ENCODE measurements around the gene SINHCAF. TPM values are rescaled to one million over a fixed set of nuclear protein-coding genes. Genes with fewer than 3 reads are reported as not detected.

The SINHCAF gene
- total RNA-seq, 1 experiment from 2014 or later: 179 TPM

DNA sequence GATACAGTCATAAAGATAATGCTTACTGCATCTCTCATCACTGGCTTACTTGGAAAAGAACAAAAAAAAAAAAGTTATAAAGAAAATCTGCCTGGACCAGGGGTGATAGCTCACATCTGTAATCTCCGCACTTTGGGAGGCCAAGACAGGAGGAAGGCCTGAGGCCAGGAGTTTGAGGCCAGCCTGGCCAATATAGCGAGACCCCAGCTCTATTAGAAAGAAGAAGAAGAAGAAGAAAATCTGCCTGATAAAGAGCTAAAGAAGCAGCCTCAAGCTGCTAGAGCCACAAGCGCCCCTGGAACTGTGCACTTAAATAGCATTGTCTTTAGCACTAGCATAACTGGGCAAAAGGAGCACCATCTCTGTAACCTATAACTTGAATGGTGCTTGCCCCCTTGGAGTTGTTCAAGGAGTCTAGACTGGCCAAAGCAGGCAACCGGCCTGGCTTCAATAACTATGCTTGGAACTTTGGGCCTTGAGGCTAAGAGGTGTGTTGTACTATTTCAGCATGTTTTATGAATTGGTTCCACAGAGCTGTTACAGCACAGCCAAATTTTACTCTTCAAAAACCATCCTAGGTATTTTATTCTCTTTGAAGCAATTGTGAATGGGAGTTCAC, 53.2 kb downstream of the SINHCAF start:
- no TSS peak for BruUV-seq (replicated peaks)
- H4K20me1 ChIP-seq (ENCODE audit: insufficient read depth): peaks cover 4% of the 10 kb centered on the region; the same call in 1 of the 2 replicates
- no peaks in the 10 kb centered on the region for H3K9me3 ChIP-seq (ENCODE audit: control insufficient read depth in 1 of 2, insufficient read depth in 1 of 2, low read depth in 1 of 2, low read length in 2 of 2)
- H3K36me3 ChIP-seq (ENCODE audit: control insufficient read depth in 1 of 2, insufficient read depth in 2 of 2, low read length in 2 of 2): peaks cover 4 to 8% of the 10 kb centered on the region in 2 experiments; a peak in 3 of 4 replicates
- POLR2A ChIA-PET: no interaction called here
- H3K27me3 ChIP-seq (ENCODE audit: insufficient read depth, low read length): no peaks in the 10 kb centered on the region
- intact Hi-C loops (cut with micrococcal nuclease): loop anchor here (2.0 kb wide), 1 partner anchor 426 kb away; no protein-coding TSS in a partner anchor
- no peaks in the 10 kb centered on the region for H3K79me2 ChIP-seq (ENCODE audit: insufficient read depth, low read length)
- DNase-seq (ENCODE audit: low read depth, low spot score) (no peak), ATAC-seq (no peak)
- no peak overlapping the region for H3K4me2 ChIP-seq (ENCODE audit: low read length)
- H3K9ac ChIP-seq (ENCODE audit: low read length): no peak overlapping the region
- TF ChIP-seq, protein P1, sequence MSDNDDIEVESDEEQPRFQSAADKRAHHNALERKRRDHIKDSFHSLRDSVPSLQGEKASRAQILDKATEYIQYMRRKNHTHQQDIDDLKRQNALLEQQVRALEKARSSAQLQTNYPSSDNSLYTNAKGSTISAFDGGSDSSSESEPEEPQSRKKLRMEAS (IDR thresholded peaks at IDR 0.05): no peak
- TF ChIP-seq POLR2A (IDR thresholded peaks at IDR 0.05; ENCODE audit: borderline replicate concordance, extremely low read depth, insufficient read depth, insufficient read length) (no peak), CBX3 (IDR thresholded peaks at IDR 0.05; ENCODE audit: low read depth) (no peak), JUND (IDR thresholded peaks at IDR 0.05) (no peak), EZH2phosphoT487 (IDR thresholded peaks at IDR 0.05; ENCODE audit: borderline replicate concordance) (no peak), ZFX (IDR thresholded peaks at IDR 0.05) (no peak), FOSL1 (IDR thresholded peaks at IDR 0.05; ENCODE audit: low read depth) (no peak), SP1 (IDR thresholded peaks at IDR 0.05; ENCODE audit: low read depth) (no peak), YY1 (IDR thresholded peaks at IDR 0.05; ENCODE audit: extremely low read depth, insufficient replicate concordance, low read depth, low read length) (no peak), ZNF274 (IDR thresholded peaks at IDR 0.05; ENCODE audit: low read depth, low read length) (no peak), CEBPB (IDR thresholded peaks at IDR 0.05; ENCODE audit: low read depth) (no peak), TCF7L2 (IDR thresholded peaks at IDR 0.05; ENCODE audit: borderline replicate concordance, extremely low read depth, insufficient read depth, insufficient read length) (no peak), EGR1 (IDR thresholded peaks at IDR 0.05; ENCODE audit: low read depth) (no peak), SRF (IDR thresholded peaks at IDR 0.05; ENCODE audit: low read depth) (no peak)
- TF ChIP-seq, protein P2, sequence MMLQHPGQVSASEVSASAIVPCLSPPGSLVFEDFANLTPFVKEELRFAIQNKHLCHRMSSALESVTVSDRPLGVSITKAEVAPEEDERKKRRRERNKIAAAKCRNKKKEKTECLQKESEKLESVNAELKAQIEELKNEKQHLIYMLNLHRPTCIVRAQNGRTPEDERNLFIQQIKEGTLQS (IDR thresholded peaks at IDR 0.05): no peak
- TF ChIP-seq, protein P3, sequence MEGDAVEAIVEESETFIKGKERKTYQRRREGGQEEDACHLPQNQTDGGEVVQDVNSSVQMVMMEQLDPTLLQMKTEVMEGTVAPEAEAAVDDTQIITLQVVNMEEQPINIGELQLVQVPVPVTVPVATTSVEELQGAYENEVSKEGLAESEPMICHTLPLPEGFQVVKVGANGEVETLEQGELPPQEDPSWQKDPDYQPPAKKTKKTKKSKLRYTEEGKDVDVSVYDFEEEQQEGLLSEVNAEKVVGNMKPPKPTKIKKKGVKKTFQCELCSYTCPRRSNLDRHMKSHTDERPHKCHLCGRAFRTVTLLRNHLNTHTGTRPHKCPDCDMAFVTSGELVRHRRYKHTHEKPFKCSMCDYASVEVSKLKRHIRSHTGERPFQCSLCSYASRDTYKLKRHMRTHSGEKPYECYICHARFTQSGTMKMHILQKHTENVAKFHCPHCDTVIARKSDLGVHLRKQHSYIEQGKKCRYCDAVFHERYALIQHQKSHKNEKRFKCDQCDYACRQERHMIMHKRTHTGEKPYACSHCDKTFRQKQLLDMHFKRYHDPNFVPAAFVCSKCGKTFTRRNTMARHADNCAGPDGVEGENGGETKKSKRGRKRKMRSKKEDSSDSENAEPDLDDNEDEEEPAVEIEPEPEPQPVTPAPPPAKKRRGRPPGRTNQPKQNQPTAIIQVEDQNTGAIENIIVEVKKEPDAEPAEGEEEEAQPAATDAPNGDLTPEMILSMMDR (IDR thresholded peaks at IDR 0.05 in 2 of 3, conservative IDR thresholded peaks at IDR 0.05 in 1 of 3; ENCODE audit: borderline replicate concordance in 1 of 3, insufficient read depth in 1 of 3, low read depth in 2 of 3, low read length in 2 of 3): no peak
- no peaks in the 10 kb centered on the region for H3K4me1 ChIP-seq (ENCODE audit: control insufficient read depth in 1 of 2, insufficient read depth in 2 of 2, low read length in 2 of 2)
- H2AFZ ChIP-seq (ENCODE audit: low read depth, low read length, poor library complexity, severe bottlenecking): no peak overlapping the region
- no peak overlapping the region for H3K4me3 ChIP-seq (replicated peaks in 1 of 2; ENCODE audit: low read depth in 1 of 2, low read length in 2 of 2)
- H3K9me2 ChIP-seq (ENCODE audit: insufficient read depth): no peaks in the 10 kb centered on the region
- H3K27ac ChIP-seq (ENCODE audit: low read depth, low read length): no peak overlapping the region
- RAD21 ChIA-PET (ENCODE audit: low non-redundant PET in 1 of 2, low total read pairs in 2 of 2, uncharacterized antibody in 2 of 2, unreplicated experiment in 2 of 2): interaction anchor here in 1 of 2 experiments (0.7 kb wide), 1 partner anchor 176 kb away, joined by 3 read pairs; no protein-coding TSS in a partner anchor
- CTCF ChIA-PET: interaction anchor here (0.6 to 2.9 kb wide), 17 partner anchors 10 to 426 kb away, joined by 3 to 29 read pairs (median 8); no protein-coding TSS in a partner anchor

Measured in HCT116 (cell line).